Measurements from ENCODE around the gene ARSB. TPM values are rescaled to one million over a fixed set of nuclear protein-coding genes. Genes with fewer than 3 reads are reported as not detected.

ARSB gene
- total RNA-seq, 1 donor from 2014 or later, result 30.2 TPM

GRCh38 chr5:78888580-78889368, 96.3 kb downstream of the ARSB start:
- Histone ChIP-seq H3K79me2 (ENCODE audit: insufficient read depth, low read length) (no peaks in the 10 kb centered on the region), H3K9ac (ENCODE audit: low read length) (no peak overlapping the region), H2AFZ (ENCODE audit: low read depth, low read length) (no peak overlapping the region), H3K4me1 (ENCODE audit: insufficient read depth, low read length) (no peaks in the 10 kb centered on the region), H3K27ac (ENCODE audit: low read depth, low read length) (no peak overlapping the region), H3K27me3 (ENCODE audit: insufficient read depth, low read length) (no peaks in the 10 kb centered on the region), H3K36me3 (ENCODE audit: insufficient read depth, low read length) (no peaks in the 10 kb centered on the region), H3K4me3 (ENCODE audit: insufficient read depth, low read depth, low read length) (no peak overlapping the region), H3K9me3 (ENCODE audit: insufficient read depth, low read depth, low read length) (no peaks in the 10 kb centered on the region), H3K4me2 (ENCODE audit: low read length) (no peak overlapping the region), H4K20me1 (ENCODE audit: insufficient read depth, low read length) (no peaks in the 10 kb centered on the region)
- Mint-ChIP-seq H3K27ac (ENCODE audit: unreplicated experiment) (no peak overlapping the region), H3K4me1 (ENCODE audit: low read depth, unreplicated experiment) (peaks cover 12% of the 10 kb centered on the region), H3K27me3 (ENCODE audit: low read depth, unreplicated experiment) (no peaks in the 10 kb centered on the region), H3K9me3 (ENCODE audit: unreplicated experiment) (no peaks in the 10 kb centered on the region), H3K36me3 (ENCODE audit: low read depth, unreplicated experiment) (no peaks in the 10 kb centered on the region), H3K4me3 (ENCODE audit: unreplicated experiment) (no peak overlapping the region)
- no peak for FAIRE-seq
- TF ChIP-seq EZH2 (IDR thresholded peaks at IDR 0.05; ENCODE audit: insufficient read depth, low read length) (no peak), CTCF (IDR thresholded peaks at IDR 0.05; ENCODE audit: insufficient read depth, low read depth, low read length) (no peak)
- DNase-seq (ENCODE audit: low read depth), result no peak

- no peak overlapping the region for H3K27ac Mint-ChIP-seq (ENCODE audit: unreplicated experiment)
- H3K9me3 Mint-ChIP-seq (ENCODE audit: unreplicated experiment), result no peaks in the 10 kb centered on the region
- no peaks in the 10 kb centered on the region for H3K4me1 ChIP-seq (ENCODE audit: insufficient read depth, low read length)
- no peak overlapping the region for H3K27ac ChIP-seq (ENCODE audit: low read depth, low read length)
- no peaks in the 10 kb centered on the region for H3K36me3 ChIP-seq (ENCODE audit: insufficient read depth, low read length)
- FAIRE-seq, result no peak
- no peak overlapping the region for H3K4me3 ChIP-seq (ENCODE audit: insufficient read depth, low read depth, low read length)
- no peak overlapping the region for H3K9ac ChIP-seq (ENCODE audit: low read length)
- no peak for TF ChIP-seq CTCF (IDR thresholded peaks at IDR 0.05; ENCODE audit: insufficient read depth, low read depth, low read length)
- no peak for TF ChIP-seq EZH2 (IDR thresholded peaks at IDR 0.05; ENCODE audit: insufficient read depth, low read length)
- DNase-seq (ENCODE audit: low read depth), result no peak
- no peak overlapping the region for H3K4me2 ChIP-seq (ENCODE audit: low read length)
- H3K79me2 ChIP-seq (ENCODE audit: insufficient read depth, low read length), result no peaks in the 10 kb centered on the region
- no peaks in the 10 kb centered on the region for H3K36me3 Mint-ChIP-seq (ENCODE audit: low read depth, unreplicated experiment)
- H3K27me3 ChIP-seq (ENCODE audit: insufficient read depth, low read length), result no peaks in the 10 kb centered on the region
- H3K4me1 Mint-ChIP-seq (ENCODE audit: low read depth, unreplicated experiment), result peaks cover 12% of the 10 kb centered on the region
- no peak overlapping the region for H3K4me3 Mint-ChIP-seq (ENCODE audit: unreplicated experiment)
- H3K9me3 ChIP-seq (ENCODE audit: insufficient read depth, low read depth, low read length), result no peaks in the 10 kb centered on the region
- H3K27me3 Mint-ChIP-seq (ENCODE audit: low read depth, unreplicated experiment), result no peaks in the 10 kb centered on the region
- H2AFZ ChIP-seq (ENCODE audit: low read depth, low read length), result no peak overlapping the region
- no peaks in the 10 kb centered on the region for H4K20me1 ChIP-seq (ENCODE audit: insufficient read depth, low read length)
Observed at GRCh38 chr5:78887384-78888118, 97.6 kb downstream of the ARSB start.

All from astrocyte (in vitro differentiated cells and primary cell).